H9 (cell line): ENCODE results near the gene MROH2A. TPM values are rescaled to one million over a fixed set of nuclear protein-coding genes. Genes with fewer than 3 reads are reported as not detected.

ENCODE experiments used
- DNase-seq: peaks from one replicate; pipeline ENCODE4 v3.0.0-alpha.2; 2017
- H2AFZ ChIP-seq: one replicate; pipeline ENCODE4 v1.6.1; 2013; ENCODE audit warnings: mild to moderate bottlenecking, low read length, control low read depth, moderate library complexity
- H2AK5ac ChIP-seq: 2 replicates; pipeline ENCODE4 v1.6.1; 2013; ENCODE audit warnings: low read length, control low read depth, mixed read lengths; ENCODE audit not compliant: insufficient read length
- H2BK120ac ChIP-seq: one replicate; pipeline ENCODE4 v1.6.1; 2013; ENCODE audit warnings: low read depth, mild to moderate bottlenecking, low read length, control low read depth, inconsistent platforms; ENCODE audit not compliant: poor library complexity, severe bottlenecking
- H2BK12ac ChIP-seq: 2 replicates; pipeline ENCODE4 v1.6.1; 2013; ENCODE audit warnings: low read length, control low read depth, mixed read lengths, low read depth; ENCODE audit not compliant: insufficient read length
- H2BK15ac ChIP-seq: 2 replicates; pipeline ENCODE4 v1.6.1; 2013; ENCODE audit warnings: low read depth, low read length, control low read depth
- H2BK20ac ChIP-seq: one replicate; pipeline ENCODE4 v1.6.1; 2013; ENCODE audit warnings: low read depth, mild to moderate bottlenecking, low read length, control low read depth, inconsistent platforms; ENCODE audit not compliant: poor library complexity, severe bottlenecking
- H2BK5ac ChIP-seq: 2 replicates; pipeline ENCODE4 v1.6.1; 2013; ENCODE audit warnings: low read length, control low read depth, mixed read lengths; ENCODE audit not compliant: insufficient read length
- H3K14ac ChIP-seq: 2 replicates; pipeline ENCODE4 v1.6.1; 2013; ENCODE audit warnings: low read length, control low read depth; ENCODE audit not compliant: insufficient read depth
- H3K18ac ChIP-seq: 2 replicates; pipeline ENCODE4 v1.6.1; 2013; ENCODE audit warnings: low read depth, mild to moderate bottlenecking, mixed read lengths, low read length, control low read depth; ENCODE audit not compliant: insufficient read length
- H3K23ac ChIP-seq: 2 replicates; pipeline ENCODE4 v1.6.1; 2013; ENCODE audit warnings: low read length, control low read depth, mixed read lengths, low read depth; ENCODE audit not compliant: insufficient read length
- H3K23me2 ChIP-seq: 2 replicates; pipeline ENCODE4 v1.6.1; 2013; ENCODE audit warnings: low read depth, mild to moderate bottlenecking, mixed read lengths, low read length, control low read depth; ENCODE audit not compliant: insufficient read length, poor library complexity, severe bottlenecking
- H3K27ac ChIP-seq: 2 replicates; pipeline ENCODE4 v1.5.1; 2013; ENCODE audit warnings: low read length, control low read depth, mixed read lengths, low read depth; ENCODE audit not compliant: insufficient read length
- H3K27me3 ChIP-seq: 2 replicates; pipeline ENCODE4 v1.6.1; 2013; ENCODE audit warnings: low read length, control low read depth, inconsistent platforms; ENCODE audit not compliant: insufficient read depth
- H3K4ac ChIP-seq: 2 replicates; pipeline ENCODE4 v1.6.1; 2013; ENCODE audit warnings: low read depth, mild to moderate bottlenecking, control low read depth, inconsistent platforms, low read length, moderate library complexity
- H3K4me1 ChIP-seq: 2 replicates; pipeline ENCODE4 v1.6.1; 2013; ENCODE audit warnings: low read length, control low read depth, inconsistent platforms; ENCODE audit not compliant: insufficient read depth
- H3K4me2 ChIP-seq: 2 replicates; pipeline ENCODE4 v1.6.1; 2013; ENCODE audit warnings: low read length, control low read depth, mixed read lengths; ENCODE audit not compliant: insufficient read length, insufficient read depth
- H3K56ac ChIP-seq: 2 replicates; pipeline ENCODE4 v1.6.1; 2013; ENCODE audit warnings: low read depth, mild to moderate bottlenecking, mixed read lengths, low read length, control low read depth; ENCODE audit not compliant: insufficient read length
- H3K79me1 ChIP-seq: 2 replicates; pipeline ENCODE4 v1.6.1; 2013; ENCODE audit warnings: low read depth, mild to moderate bottlenecking, moderate library complexity, low read length, control low read depth, inconsistent platforms; ENCODE audit not compliant: insufficient read depth, poor library complexity, severe bottlenecking
- H3K79me2 ChIP-seq: 2 replicates; pipeline ENCODE4 v1.6.1; 2013; ENCODE audit warnings: low read length, control low read depth, inconsistent platforms; ENCODE audit not compliant: insufficient read depth
- H3K9ac ChIP-seq: 2 replicates; pipeline ENCODE4 v1.6.1; 2013; ENCODE audit warnings: low read length, control low read depth, mixed read lengths; ENCODE audit not compliant: insufficient read length; ENCODE audit errors: extremely low read depth
- H3K9me3 ChIP-seq: one replicate; pipeline ENCODE4 v1.6.1; 2013; ENCODE audit warnings: low read depth, low read length, inconsistent platforms; ENCODE audit not compliant: control insufficient read depth
- H3T11ph ChIP-seq: one replicate; pipeline ENCODE4 v1.6.1; 2013; ENCODE audit warnings: mild to moderate bottlenecking, low read length, control low read depth, inconsistent platforms
- H4K20me1 ChIP-seq: one replicate; pipeline ENCODE4 v1.6.1; 2013; ENCODE audit not compliant: control insufficient read depth, insufficient read length, insufficient read depth
- H4K5ac ChIP-seq: 2 replicates; pipeline ENCODE4 v1.6.1; 2013; ENCODE audit warnings: low read depth, mild to moderate bottlenecking, mixed read lengths, low read length, control low read depth; ENCODE audit not compliant: insufficient read length
- H4K8ac ChIP-seq: replicated peaks from 2 replicates; pipeline ENCODE4 v1.6.1; 2013; ENCODE audit warnings: low read length, control low read depth, mixed read lengths, low read depth; ENCODE audit not compliant: insufficient read length
- H4K91ac ChIP-seq: 2 replicates; pipeline ENCODE4 v1.6.1; 2013; ENCODE audit warnings: low read depth, mild to moderate bottlenecking, moderate library complexity, mixed read lengths, low read length, control low read depth; ENCODE audit not compliant: insufficient read length
- H3K27ac Mint-ChIP-seq, 3 experiments: 2 replicates in 2 of 3; 3 replicates in 1 of 3; pipeline ENCODE4 v1.8.0; 2020 to 2021; ENCODE audit warnings: mixed read lengths in 3 of 3, mild to moderate bottlenecking in 1 of 3, moderate library complexity in 1 of 3
- H3K27me3 Mint-ChIP-seq: 2 replicates; pipeline ENCODE4 v1.8.0; 2021; ENCODE audit warnings: low read depth, mild to moderate bottlenecking, moderate library complexity, mixed read lengths
- H3K36me3 Mint-ChIP-seq, 3 experiments: 2 replicates in 2 of 3; 3 replicates in 1 of 3; pipeline ENCODE4 v1.8.0; 2020 to 2021; ENCODE audit warnings: low read depth in 3 of 3, mixed read lengths in 3 of 3; ENCODE audit not compliant: insufficient read depth in 1 of 3
- H3K4me1 Mint-ChIP-seq, 2 experiments: 2 replicates each; pipeline ENCODE4 v1.8.0; 2020; ENCODE audit warnings: mixed read lengths in 2 of 2
- H3K4me3 Mint-ChIP-seq, 2 experiments: 2 replicates in 1 of 2; 3 replicates in 1 of 2; pipeline ENCODE4 v1.8.0; 2020 to 2021; ENCODE audit warnings: mild to moderate bottlenecking in 2 of 2, mixed read lengths in 2 of 2, moderate library complexity in 1 of 2
- H3K9me3 Mint-ChIP-seq, 2 experiments: 2 replicates in 1 of 2; 3 replicates in 1 of 2; pipeline ENCODE4 v1.8.0; 2020; ENCODE audit warnings: mild to moderate bottlenecking in 2 of 2, mixed read lengths in 2 of 2, moderate library complexity in 1 of 2
- CTCF ChIP-seq: fragments of 200-600 bp; sonication (generic); conservative IDR thresholded peaks from 3 replicates; pipeline ENCODE4 v1.8.0; 2021; ENCODE audit warnings: antibody characterized with exemption, mild to moderate bottlenecking
- WGBS: extraction: QIAGEN DNeasy Blood & Tissue Kit; methylation state at CpG from one replicate; pipeline ENCODE4 v1.1.7; 2013; ENCODE audit warnings: missing lambda C conversion rate, low lambda C conversion rate, mixed read lengths; ENCODE audit not compliant: insufficient read length; ENCODE audit errors: extremely low coverage; 5-methylcytosine and 5-hydroxymethylcytosine counted together
- total RNA-seq: library from RNA; stranded (reverse); gene quantifications from 2 replicates; pipeline ENCODE4 v1.2.1, GENCODE V29; 2021

The MROH2A gene
- total RNA-seq, 1 experiment from 2014 or later, result not detected

- no peaks in the 10 kb centered on the region for H4K20me1 ChIP-seq
- no peak overlapping the region for H3K4ac ChIP-seq
- no peak overlapping the region for H3K27ac ChIP-seq
- H3K56ac ChIP-seq, result no peak overlapping the region
- no peaks in the 10 kb centered on the region for H3K79me1 ChIP-seq
- no peak overlapping the region for H2BK15ac ChIP-seq
- no peak overlapping the region for H2BK20ac ChIP-seq
- H3K4me2 ChIP-seq, result no peak overlapping the region
- H2BK120ac ChIP-seq, result no peak overlapping the region
- no peak overlapping the region for H3K27ac Mint-ChIP-seq
- H4K5ac ChIP-seq, result no peak overlapping the region
- H3K18ac ChIP-seq, result no peak overlapping the region
- no peak for DNase-seq
- H2BK12ac ChIP-seq, result no peak overlapping the region
- no peak overlapping the region for H2AK5ac ChIP-seq
- H3K9me3 Mint-ChIP-seq, result peaks cover 10 to 11% of the 10 kb centered on the region in 2 experiments
- H3K9me3 ChIP-seq, result no peaks in the 10 kb centered on the region
- WGBS, result no CpG with 5 or more reads among the region's 9 CpGs
- peaks cover 2 to 4% of the 10 kb centered on the region in 2 experiments; a peak in 3 of 4 replicates for H3K4me1 Mint-ChIP-seq
- peaks cover 0 to 5% (median 4%) of the 10 kb centered on the region in 3 experiments; a peak in 3 of 7 replicates for H3K36me3 Mint-ChIP-seq
- H3K23ac ChIP-seq, result no peak overlapping the region
- no peak overlapping the region for H3K14ac ChIP-seq
- no peaks in the 10 kb centered on the region for H3K23me2 ChIP-seq
- H3K79me2 ChIP-seq, result no peaks in the 10 kb centered on the region
- no peak overlapping the region for H3K9ac ChIP-seq
- H4K8ac ChIP-seq, result no peak overlapping the region
- no peaks in the 10 kb centered on the region for H3K4me1 ChIP-seq
- H3K4me3 Mint-ChIP-seq, result no peak overlapping the region
- no peak overlapping the region for H3T11ph ChIP-seq
- no peak overlapping the region for H2AFZ ChIP-seq
- no peak overlapping the region for H2BK5ac ChIP-seq
- TF ChIP-seq CTCF, result no peak
- no peak overlapping the region for H4K91ac ChIP-seq
- H3K27me3 ChIP-seq, result no peaks in the 10 kb centered on the region
- H3K27me3 Mint-ChIP-seq, result peaks cover 9% of the 10 kb centered on the region
Observed at GRCh38 chr2:233796254-233796653, 18.1 kb downstream of the MROH2A start.
